ES-I3 (cell line): ENCODE measurements around the gene SYNE1.
"Not testable (repeated sequence)": the region's sequence is repeated elsewhere in the genome, so short reads cannot be mapped to it uniquely, and the experiment has no call there.

Experiments used
- H3K36me3 ChIP-seq: 2 replicates; pipeline ENCODE4 v1.6.1; 2013; ENCODE audit warnings: mild to moderate bottlenecking, low read length, control low read depth, moderate library complexity; ENCODE audit not compliant: insufficient read depth
- H3K4me1 ChIP-seq: 2 replicates; pipeline ENCODE4 v1.6.1; 2013; ENCODE audit warnings: mild to moderate bottlenecking, control low read depth, low read length; ENCODE audit not compliant: insufficient read depth
- H3K9ac ChIP-seq: 2 replicates; pipeline ENCODE4 v1.6.1; 2013; ENCODE audit warnings: low read depth, mild to moderate bottlenecking, low read length, moderate library complexity
- H3K9me3 ChIP-seq: 2 replicates; pipeline ENCODE4 v1.6.1; 2013; ENCODE audit warnings: mild to moderate bottlenecking, low read length, moderate library complexity; ENCODE audit not compliant: control insufficient read depth, insufficient read depth

SYNE1 gene

GRCh38 chr6:152356016-152356415 lies 281.1 kb downstream of the SYNE1 start:
- H3K9ac ChIP-seq, result no peak overlapping the region
- no peaks in the 10 kb centered on the region for H3K36me3 ChIP-seq

GRCh38 chr6:152355166-152355565 lies 282.0 kb downstream of the SYNE1 start:
- H3K9me3 ChIP-seq, result no peaks in the 10 kb centered on the region
- H3K4me1 ChIP-seq, result no peaks in the 10 kb centered on the region
- H3K36me3 ChIP-seq, result no peaks in the 10 kb centered on the region
- H3K9ac ChIP-seq, result no peak overlapping the region

More at GRCh38 chr6:152356016-152356415, 281.1 kb downstream of the SYNE1 start:
- H3K4me1 ChIP-seq, result no peaks in the 10 kb centered on the region
- no peaks in the 10 kb centered on the region for H3K9me3 ChIP-seq

- H3K9me3 ChIP-seq, result no peaks in the 10 kb centered on the region
- H3K36me3 ChIP-seq, result no peaks in the 10 kb centered on the region
- no peaks in the 10 kb centered on the region for H3K4me1 ChIP-seq
- no peak overlapping the region for H3K9ac ChIP-seq
These were observed 283.7 kb downstream of the SYNE1 start for GRCh38 chr6:152353440-152353839.

GRCh38 chr6:152351742-152352141 lies 285.4 kb downstream of the SYNE1 start:
- Histone ChIP-seq H3K4me1 (no peaks in the 10 kb centered on the region), H3K36me3 (no peaks in the 10 kb centered on the region), H3K9me3 (no peaks in the 10 kb centered on the region), H3K9ac (no peak overlapping the region)

GRCh38 chr6:152351110-152351509 lies 286.1 kb downstream of the SYNE1 start:
- no peak overlapping the region for H3K9ac ChIP-seq
- no peaks in the 10 kb centered on the region for H3K4me1 ChIP-seq
- no peaks in the 10 kb centered on the region for H3K9me3 ChIP-seq
- no peaks in the 10 kb centered on the region for H3K36me3 ChIP-seq

- Histone ChIP-seq H3K9me3 (no peaks in the 10 kb centered on the region), H3K9ac (no peak overlapping the region), H3K4me1 (no peaks in the 10 kb centered on the region), H3K36me3 (no peaks in the 10 kb centered on the region)
These were observed 289.0 kb downstream of the SYNE1 start for GRCh38 chr6:152348116-152348515.

GRCh38 chr6:152343735-152344360 lies 293.3 kb downstream of the SYNE1 start:
- no peaks in the 10 kb centered on the region for H3K36me3 ChIP-seq

GRCh38 chr6:152341596-152341995 lies 295.6 kb downstream of the SYNE1 start:
- Histone ChIP-seq H3K9ac (no peak overlapping the region), H3K4me1 (no peaks in the 10 kb centered on the region), H3K9me3 (no peaks in the 10 kb centered on the region), H3K36me3 (no peaks in the 10 kb centered on the region)

More at GRCh38 chr6:152343735-152344360, 293.3 kb downstream of the SYNE1 start:
- no peaks in the 10 kb centered on the region for H3K9me3 ChIP-seq
- no peak overlapping the region for H3K9ac ChIP-seq
- no peaks in the 10 kb centered on the region for H3K4me1 ChIP-seq

- Histone ChIP-seq H3K9me3 (no peaks in the 10 kb centered on the region), H3K4me1 (no peaks in the 10 kb centered on the region), H3K36me3 (no peaks in the 10 kb centered on the region), H3K9ac (no peak overlapping the region)
These were observed 298.6 kb downstream of the SYNE1 start for GRCh38 chr6:152338335-152339125.

- H3K36me3 ChIP-seq, result no peaks in the 10 kb centered on the region
- H3K4me1 ChIP-seq, result no peaks in the 10 kb centered on the region
- H3K9me3 ChIP-seq, result no peaks in the 10 kb centered on the region
These were observed 302.6 kb downstream of the SYNE1 start for GRCh38 chr6:152334555-152334954.

GRCh38 chr6:152330961-152331360 lies 306.2 kb downstream of the SYNE1 start:
- Histone ChIP-seq H3K9me3 (no peaks in the 10 kb centered on the region), H3K36me3 (no peaks in the 10 kb centered on the region), H3K4me1 (no peaks in the 10 kb centered on the region), H3K9ac (no peak overlapping the region)

More at GRCh38 chr6:152334555-152334954, 302.6 kb downstream of the SYNE1 start:
- H3K9ac ChIP-seq, result no peak overlapping the region

- Histone ChIP-seq H3K9ac (no peak overlapping the region), H3K4me1 (no peaks in the 10 kb centered on the region), H3K36me3 (no peaks in the 10 kb centered on the region), H3K9me3 (no peaks in the 10 kb centered on the region)
These were observed 307.3 kb downstream of the SYNE1 start for GRCh38 chr6:152329638-152330448.

- not testable (repeated sequence) for H3K9ac ChIP-seq, H3K9me3 ChIP-seq, H3K4me1 ChIP-seq, H3K36me3 ChIP-seq
These were observed 309.0 kb downstream of the SYNE1 start for GRCh38 chr6:152328200-152328599.

GRCh38 chr6:152323376-152323775 lies 313.8 kb downstream of the SYNE1 start:
- Histone ChIP-seq H3K9me3 (no peaks in the 10 kb centered on the region), H3K9ac (no peak overlapping the region), H3K4me1 (no peaks in the 10 kb centered on the region), H3K36me3 (no peaks in the 10 kb centered on the region)
